Neural progenitor cell (in vitro differentiated cells): ENCODE data around the gene SIL1. TPM values are rescaled to one million over a fixed set of nuclear protein-coding genes. Genes with fewer than 3 reads are reported as not detected.

Experiments
- DNase-seq: peaks from one replicate; pipeline ENCODE4 v3.0.0-alpha.2; 2016; ENCODE audit warnings: low spot score
- H2AFZ ChIP-seq: fragments of 200-600 bp; sonication (generic); replicated peaks from 2 replicates; pipeline ENCODE4 v1.6.1; 2016; ENCODE audit warnings: antibody characterized with exemption
- H3F3A ChIP-seq: fragments of 200-600 bp; sonication (generic); 2 replicates; pipeline ENCODE4 v1.6.1; 2016; ENCODE audit warnings: antibody characterized with exemption, low read depth
- H3K27ac ChIP-seq: fragments of 200-600 bp; sonication (generic); 2 replicates; pipeline ENCODE4 v1.5.1; 2016; ENCODE audit warnings: mild to moderate bottlenecking
- H3K27me3 ChIP-seq: fragments of 200-600 bp; sonication (generic); 2 replicates; pipeline ENCODE4 v1.6.1; 2016; ENCODE audit warnings: mild to moderate bottlenecking, moderate library complexity
- H3K36me3 ChIP-seq: fragments of 200-600 bp; sonication (generic); 2 replicates; pipeline ENCODE4 v1.5.1; 2016
- H3K4me1 ChIP-seq: fragments of 200-600 bp; sonication (generic); 2 replicates; pipeline ENCODE4 v1.6.1; 2016; ENCODE audit warnings: mixed run types
- H3K4me2 ChIP-seq: fragments of 200-600 bp; sonication (generic); 2 replicates; pipeline ENCODE4 v1.6.1; 2016
- H3K4me3 ChIP-seq: fragments of 200-600 bp; sonication (generic); 2 replicates; pipeline ENCODE4 v1.5.1; 2016
- H3K79me2 ChIP-seq: fragments of 200-600 bp; sonication (generic); 2 replicates; pipeline ENCODE4 v1.6.1; 2016; ENCODE audit warnings: low read depth
- H3K9ac ChIP-seq: fragments of 200-600 bp; sonication (generic); 2 replicates; pipeline ENCODE4 v1.6.1; 2016
- H3K9me3 ChIP-seq: fragments of 200-600 bp; sonication (generic); 2 replicates; pipeline ENCODE4 v1.5.1; 2016; ENCODE audit warnings: low read depth
- H4K20me1 ChIP-seq: fragments of 200-600 bp; sonication (generic); 2 replicates; pipeline ENCODE4 v1.6.1; 2016; ENCODE audit warnings: low read depth
- H3K27ac Mint-ChIP-seq: 3 replicates; pipeline ENCODE4 v1.8.0; 2021; ENCODE audit warnings: mixed read lengths
- H3K27me3 Mint-ChIP-seq: 2 replicates; pipeline ENCODE4 v1.8.0; 2022; ENCODE audit warnings: low read depth, mild to moderate bottlenecking, inconsistent platforms, moderate library complexity, mixed read lengths; ENCODE audit not compliant: insufficient read depth
- H3K36me3 Mint-ChIP-seq: 3 replicates; pipeline ENCODE4 v1.8.0; 2021; ENCODE audit warnings: mixed read lengths
- H3K4me1 Mint-ChIP-seq: 3 replicates; pipeline ENCODE4 v1.8.0; 2021; ENCODE audit warnings: mixed read lengths
- H3K4me3 Mint-ChIP-seq: 3 replicates; pipeline ENCODE4 v1.8.0; 2021; ENCODE audit warnings: mild to moderate bottlenecking, moderate library complexity, mixed read lengths
- H3K9me3 Mint-ChIP-seq: 3 replicates; pipeline ENCODE4 v1.8.0; 2020; ENCODE audit warnings: mixed read lengths
- CTCF ChIP-seq: fragments of 200-600 bp; sonication (generic); IDR thresholded peaks from 2 replicates; pipeline ENCODE4 v1.5.1; 2017; ENCODE audit warnings: antibody characterized with exemption, mild to moderate bottlenecking
- EZH2 ChIP-seq: fragments of 200-600 bp; sonication (generic); IDR thresholded peaks from 2 replicates; pipeline ENCODE4 v1.6.1; 2017; ENCODE audit warnings: antibody characterized with exemption, mild to moderate bottlenecking, moderate library complexity
- EZH2phosphoT487 ChIP-seq: fragments of 200-600 bp; sonication (generic); IDR thresholded peaks from 2 replicates; pipeline ENCODE4 v1.6.1; 2017; ENCODE audit warnings: antibody characterized with exemption
- total RNA-seq: library from RNA; depleted of rRNA; stranded (reverse); fragments of >200 nt; gene quantifications from 2 replicates; pipeline ENCODE4 v1.2.3, GENCODE V29; 2015; ENCODE audit warnings: low replicate concordance

Gene SIL1
- total RNA-seq, 1 donor from 2014 or later = 5.5 TPM

GRCh38 chr5:139151902-139152301 is 46.3 kb downstream of the SIL1 start:
- Mint-ChIP-seq H3K27me3 (peaks cover 3% of the 10 kb centered on the region), H3K27ac (peak overlapping the region; percentile 77), H3K4me1 (peaks cover 59% of the 10 kb centered on the region), H3K9me3 (no peaks in the 10 kb centered on the region), H3K36me3 (no peaks in the 10 kb centered on the region), H3K4me3 (no peak overlapping the region)
- Histone ChIP-seq H3K9ac (no peak overlapping the region), H3K27me3 (no peaks in the 10 kb centered on the region), H3K4me1 (peaks cover 8% of the 10 kb centered on the region), H3K4me3 (no peak overlapping the region), H3F3A (no peaks in the 10 kb centered on the region), H3K9me3 (no peaks in the 10 kb centered on the region), H3K36me3 (no peaks in the 10 kb centered on the region), H3K27ac (no peak overlapping the region), H4K20me1 (no peaks in the 10 kb centered on the region), H3K79me2 (no peaks in the 10 kb centered on the region), H2AFZ (no peak overlapping the region), H3K4me2 (no peak overlapping the region)
- TF ChIP-seq EZH2phosphoT487 = no peak
- TF ChIP-seq EZH2 = no peak
- TF ChIP-seq CTCF = no peak
- DNase-seq = peak; percentile 28

- Histone ChIP-seq H3F3A (no peaks in the 10 kb centered on the region), H3K9ac (no peak overlapping the region), H3K9me3 (no peaks in the 10 kb centered on the region), H2AFZ (no peak overlapping the region), H3K4me1 (peaks cover 8% of the 10 kb centered on the region), H4K20me1 (no peaks in the 10 kb centered on the region), H3K4me2 (no peak overlapping the region), H3K36me3 (no peaks in the 10 kb centered on the region), H3K79me2 (no peaks in the 10 kb centered on the region), H3K27me3 (no peaks in the 10 kb centered on the region), H3K4me3 (no peak overlapping the region), H3K27ac (no peak overlapping the region)
- DNase-seq = no peak
- Mint-ChIP-seq H3K4me1 (peaks cover 59% of the 10 kb centered on the region), H3K4me3 (no peak overlapping the region), H3K27ac (no peak overlapping the region), H3K36me3 (no peaks in the 10 kb centered on the region), H3K27me3 (peaks cover 3% of the 10 kb centered on the region), H3K9me3 (no peaks in the 10 kb centered on the region)
- TF ChIP-seq EZH2 = no peak
- no peak for TF ChIP-seq CTCF
- no peak for TF ChIP-seq EZH2phosphoT487
Observed at GRCh38 chr5:139150367-139150999, 47.7 kb downstream of the SIL1 start.

GRCh38 chr5:139149477-139150199 is 48.5 kb downstream of the SIL1 start:
- Histone ChIP-seq H3K79me2 (no peaks in the 10 kb centered on the region), H3F3A (no peaks in the 10 kb centered on the region), H3K36me3 (no peaks in the 10 kb centered on the region), H3K4me2 (no peak overlapping the region), H3K9ac (no peak overlapping the region), H4K20me1 (no peaks in the 10 kb centered on the region), H3K27ac (no peak overlapping the region), H3K4me1 (peaks cover 8% of the 10 kb centered on the region), H3K27me3 (no peaks in the 10 kb centered on the region), H2AFZ (no peak overlapping the region), H3K9me3 (no peaks in the 10 kb centered on the region), H3K4me3 (no peak overlapping the region)
- Mint-ChIP-seq H3K27ac (no peak overlapping the region), H3K36me3 (no peaks in the 10 kb centered on the region), H3K9me3 (no peaks in the 10 kb centered on the region), H3K4me1 (peaks cover 54% of the 10 kb centered on the region), H3K4me3 (no peak overlapping the region), H3K27me3 (peaks cover 3% of the 10 kb centered on the region)
- TF ChIP-seq CTCF (no peak), EZH2phosphoT487 (no peak), EZH2 (no peak)
- DNase-seq = no peak
